ENCODE measurements around the gene AHNAK.
"Not testable (repeated sequence)": the region's sequence is repeated elsewhere in the genome, so short reads cannot be mapped to it uniquely, and the experiment has no call there.

Gene AHNAK

GRCh38 chr11:62450543-62451240, 95.9 kb downstream of the AHNAK start:
- in situ Hi-C loops (cut with HindIII; ENCODE audit: low sequenced_read_pairs) = no loop called here
- TF ChIP-seq CTCF (IDR thresholded peaks at IDR 0.05; ENCODE audit: low read depth, low read length, missing control alignments) = no peak
- DNase-seq (ENCODE audit: low read depth) = no peak
- no peak overlapping the region for H3K4me3 ChIP-seq (ENCODE audit: low read depth, low read length)

- DNase-seq (ENCODE audit: low read depth); in situ Hi-C loops (cut with HindIII; ENCODE audit: low sequenced_read_pairs); H3K4me3 ChIP-seq (ENCODE audit: low read depth, low read length): not testable (repeated sequence)
These were observed 96.7 kb downstream of the AHNAK start for GRCh38 chr11:62449912-62450311.

GRCh38 chr11:62449451-62449851, 97.2 kb downstream of the AHNAK start:
- in situ Hi-C loops (cut with HindIII; ENCODE audit: low sequenced_read_pairs) = no loop called here
- DNase-seq (ENCODE audit: low read depth) = no peak
- TF ChIP-seq CTCF (IDR thresholded peaks at IDR 0.05; ENCODE audit: low read depth, low read length, missing control alignments) = no peak
- no peak overlapping the region for H3K4me3 ChIP-seq (ENCODE audit: low read depth, low read length)

GRCh38 chr11:62446091-62446490, 100.5 kb downstream of the AHNAK start:
- in situ Hi-C loops (cut with HindIII; ENCODE audit: low sequenced_read_pairs) = no loop called here
- no peak for DNase-seq (ENCODE audit: low read depth)
- no peak for TF ChIP-seq CTCF (IDR thresholded peaks at IDR 0.05; ENCODE audit: low read depth, low read length, missing control alignments)
- no peak overlapping the region for H3K4me3 ChIP-seq (ENCODE audit: low read depth, low read length)

- TF ChIP-seq CTCF (IDR thresholded peaks at IDR 0.05; ENCODE audit: low read depth, low read length, missing control alignments) = no peak
- in situ Hi-C loops (cut with HindIII; ENCODE audit: low sequenced_read_pairs) = no loop called here
These were observed 101.3 kb downstream of the AHNAK start for GRCh38 chr11:62445314-62445740.

GRCh38 chr11:62444835-62445234, 101.8 kb downstream of the AHNAK start:
- TF ChIP-seq CTCF (IDR thresholded peaks at IDR 0.05; ENCODE audit: low read depth, low read length, missing control alignments) = no peak
- in situ Hi-C loops (cut with HindIII; ENCODE audit: low sequenced_read_pairs) = no loop called here
- DNase-seq (ENCODE audit: low read depth) = no peak
- H3K4me3 ChIP-seq (ENCODE audit: low read depth, low read length) = peak overlapping the region; percentile 10

More at GRCh38 chr11:62445314-62445740, 101.3 kb downstream of the AHNAK start:
- H3K4me3 ChIP-seq (ENCODE audit: low read depth, low read length) = no peak overlapping the region
- DNase-seq (ENCODE audit: low read depth) = peak; percentile 80

- no peak for DNase-seq (ENCODE audit: low read depth)
- no peak for TF ChIP-seq CTCF (IDR thresholded peaks at IDR 0.05; ENCODE audit: low read depth, low read length, missing control alignments)
- peak overlapping the region; percentile 10 for H3K4me3 ChIP-seq (ENCODE audit: low read depth, low read length)
- in situ Hi-C loops (cut with HindIII; ENCODE audit: low sequenced_read_pairs) = no loop called here
These were observed 102.3 kb downstream of the AHNAK start for GRCh38 chr11:62444236-62444833.
